EH (cell line): ENCODE data around the gene LRRC8C.

ENCODE experiments used
- DNase-seq: peaks from one replicate; pipeline ENCODE4 v3.0.0-alpha.2; 2015; ENCODE audit warnings: low read depth

LRRC8C gene

GRCh38 chr1:89763649-89763986 lies 130.7 kb downstream of the LRRC8C start:
- no peak for DNase-seq

- DNase-seq: no peak
Observed at GRCh38 chr1:89765774-89766173, 132.9 kb downstream of the LRRC8C start.

- no peak for DNase-seq
Observed at GRCh38 chr1:89767618-89768017, 134.7 kb downstream of the LRRC8C start.
